Activated naive CD8-positive, alpha-beta T cell treated with anti-CD3 and anti-CD28 coated beads, Interleukin-2, amount 50 U/mL, for 24 hours (primary cell): ENCODE results near the gene SLIT3.
"Not testable (repeated sequence)": the region's sequence is repeated elsewhere in the genome, so short reads cannot be mapped to it uniquely, and the experiment has no call there.

Experiments
- ATAC-seq: fragments of 150-1000 bp; cut with Tn5 transposase; one replicate; pipeline ENCODE4 v1.10.0; 2021
- DNase-seq: peaks from one replicate; pipeline ENCODE4 v3.0.0; 2021
- H3K27ac Mint-ChIP-seq: one replicate; pipeline ENCODE4 v1.8.0; 2021; ENCODE audit warnings: mild to moderate bottlenecking, mixed read lengths
- H3K27me3 Mint-ChIP-seq: one replicate; pipeline ENCODE4 v1.8.0; 2021; ENCODE audit warnings: mixed read lengths
- H3K36me3 Mint-ChIP-seq: one replicate; pipeline ENCODE4 v1.8.0; 2021; ENCODE audit warnings: low read depth, mixed read lengths
- H3K4me1 Mint-ChIP-seq: one replicate; pipeline ENCODE4 v1.8.0; 2021; ENCODE audit warnings: mixed read lengths
- H3K4me3 Mint-ChIP-seq: one replicate; pipeline ENCODE4 v1.8.0; 2021; ENCODE audit warnings: mild to moderate bottlenecking, moderate library complexity, mixed read lengths
- H3K9me3 Mint-ChIP-seq: one replicate; pipeline ENCODE4 v1.8.0; 2021; ENCODE audit warnings: mixed read lengths

The SLIT3 gene

GRCh38 chr5:169152453-169152852, 148.5 kb downstream of the SLIT3 start:
- ATAC-seq (no peak), DNase-seq (no peak)
- Mint-ChIP-seq H3K9me3 (peaks cover 3% of the 10 kb centered on the region), H3K36me3 (no peaks in the 10 kb centered on the region), H3K4me1 (no peaks in the 10 kb centered on the region), H3K27ac (no peak overlapping the region), H3K4me3 (no peak overlapping the region), H3K27me3 (no peaks in the 10 kb centered on the region)

- Mint-ChIP-seq H3K27ac (no peak overlapping the region), H3K4me1 (no peaks in the 10 kb centered on the region), H3K36me3 (no peaks in the 10 kb centered on the region), H3K27me3 (no peaks in the 10 kb centered on the region), H3K9me3 (no peaks in the 10 kb centered on the region), H3K4me3 (no peak overlapping the region)
- no peak for DNase-seq
- no peak for ATAC-seq
Observed at GRCh38 chr5:169151051-169151805, 149.7 kb downstream of the SLIT3 start.

DNA sequence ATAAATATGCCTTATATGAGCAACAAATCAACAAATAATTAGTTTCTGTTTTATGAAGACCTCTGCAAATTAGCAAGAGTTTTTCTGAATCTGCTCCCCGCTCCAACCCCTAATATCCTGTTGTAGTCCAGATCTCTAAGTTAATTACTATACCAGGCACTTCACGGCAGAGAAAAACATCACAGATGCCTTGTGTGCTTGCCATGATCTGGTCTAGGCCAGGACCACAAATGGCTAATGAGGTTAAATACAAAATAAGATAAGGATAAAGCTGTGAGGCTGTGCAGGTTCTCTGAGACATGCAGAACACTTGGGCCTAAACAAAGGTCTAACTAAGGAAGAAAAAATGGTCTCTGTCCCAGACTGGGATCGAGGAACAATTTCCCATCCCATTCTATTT, 150.8 kb downstream of the SLIT3 start:
- ATAC-seq = no peak
- H3K27ac Mint-ChIP-seq = no peak overlapping the region
- no peaks in the 10 kb centered on the region for H3K27me3 Mint-ChIP-seq

GRCh38 chr5:169149317-169149716, 151.6 kb downstream of the SLIT3 start:
- no peaks in the 10 kb centered on the region for H3K4me1 Mint-ChIP-seq
- DNase-seq = no peak
- ATAC-seq = no peak
- no peaks in the 10 kb centered on the region for H3K36me3 Mint-ChIP-seq
- no peaks in the 10 kb centered on the region for H3K9me3 Mint-ChIP-seq
- no peak overlapping the region for H3K4me3 Mint-ChIP-seq
- no peak overlapping the region for H3K27ac Mint-ChIP-seq
- H3K27me3 Mint-ChIP-seq = no peaks in the 10 kb centered on the region

More for the DNA sequence above, 150.8 kb downstream of the SLIT3 start:
- Mint-ChIP-seq H3K9me3 (no peaks in the 10 kb centered on the region), H3K36me3 (no peaks in the 10 kb centered on the region), H3K4me1 (no peaks in the 10 kb centered on the region), H3K4me3 (no peak overlapping the region)
- no peak for DNase-seq

- Mint-ChIP-seq H3K27ac (no peak overlapping the region), H3K27me3 (no peaks in the 10 kb centered on the region), H3K9me3 (no peaks in the 10 kb centered on the region), H3K36me3 (no peaks in the 10 kb centered on the region), H3K4me1 (no peaks in the 10 kb centered on the region), H3K4me3 (no peak overlapping the region)
- no peak for DNase-seq
- no peak for ATAC-seq
Observed at GRCh38 chr5:169148138-169148740, 152.7 kb downstream of the SLIT3 start.

GRCh38 chr5:169147534-169147933, 153.4 kb downstream of the SLIT3 start:
- Mint-ChIP-seq H3K4me1 (no peaks in the 10 kb centered on the region), H3K4me3 (no peak overlapping the region), H3K9me3 (no peaks in the 10 kb centered on the region), H3K27ac (no peak overlapping the region), H3K36me3 (no peaks in the 10 kb centered on the region), H3K27me3 (no peaks in the 10 kb centered on the region)
- ATAC-seq (no peak), DNase-seq (no peak)

- no peak overlapping the region for H3K4me3 Mint-ChIP-seq
- no peaks in the 10 kb centered on the region for H3K27me3 Mint-ChIP-seq
- ATAC-seq = no peak
- H3K9me3 Mint-ChIP-seq = no peaks in the 10 kb centered on the region
- no peaks in the 10 kb centered on the region for H3K36me3 Mint-ChIP-seq
- DNase-seq = no peak
- no peak overlapping the region for H3K27ac Mint-ChIP-seq
- no peaks in the 10 kb centered on the region for H3K4me1 Mint-ChIP-seq
Observed at GRCh38 chr5:169146158-169146557, 154.8 kb downstream of the SLIT3 start.

DNA sequence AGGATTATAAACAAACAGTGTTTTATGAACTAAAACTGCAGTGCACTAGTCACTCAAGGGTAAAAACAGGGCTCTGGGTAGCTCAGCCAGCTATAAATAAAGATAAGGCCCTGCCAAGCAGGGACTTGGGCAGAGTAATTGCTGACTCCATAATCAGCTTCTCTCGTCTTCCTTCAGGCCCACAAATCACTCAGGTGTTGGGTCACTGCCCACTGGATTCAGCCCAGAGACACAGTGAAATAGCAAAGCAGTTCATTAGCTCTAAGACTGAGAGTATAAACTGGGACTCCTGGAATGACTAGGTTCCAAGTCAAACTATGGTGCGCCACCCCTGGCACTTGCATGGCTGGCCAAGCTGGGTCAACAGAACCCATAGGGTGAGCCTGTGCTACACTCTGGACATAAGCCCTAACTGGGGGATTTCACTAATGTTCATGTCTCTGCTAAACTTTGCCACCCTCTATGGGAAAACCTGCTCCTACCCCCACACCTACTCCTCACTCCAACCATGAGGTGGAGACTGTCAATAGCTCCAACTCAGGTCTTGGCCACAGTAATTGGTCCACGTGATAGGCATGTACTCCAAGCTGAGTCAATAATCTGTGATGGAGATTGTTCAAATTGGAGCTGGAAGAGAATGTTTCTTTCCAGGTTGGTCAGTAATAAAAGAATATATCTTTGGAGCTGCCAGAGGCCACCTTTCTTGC, 158.5 kb downstream of the SLIT3 start:
- ATAC-seq (no peak), DNase-seq (no peak)
- no peak overlapping the region for H3K4me3 Mint-ChIP-seq
- H3K4me1 Mint-ChIP-seq = no peaks in the 10 kb centered on the region
- no peaks in the 10 kb centered on the region for H3K27me3 Mint-ChIP-seq
- H3K9me3 Mint-ChIP-seq = no peaks in the 10 kb centered on the region
- no peak overlapping the region for H3K27ac Mint-ChIP-seq
- H3K36me3 Mint-ChIP-seq = no peaks in the 10 kb centered on the region

DNA sequence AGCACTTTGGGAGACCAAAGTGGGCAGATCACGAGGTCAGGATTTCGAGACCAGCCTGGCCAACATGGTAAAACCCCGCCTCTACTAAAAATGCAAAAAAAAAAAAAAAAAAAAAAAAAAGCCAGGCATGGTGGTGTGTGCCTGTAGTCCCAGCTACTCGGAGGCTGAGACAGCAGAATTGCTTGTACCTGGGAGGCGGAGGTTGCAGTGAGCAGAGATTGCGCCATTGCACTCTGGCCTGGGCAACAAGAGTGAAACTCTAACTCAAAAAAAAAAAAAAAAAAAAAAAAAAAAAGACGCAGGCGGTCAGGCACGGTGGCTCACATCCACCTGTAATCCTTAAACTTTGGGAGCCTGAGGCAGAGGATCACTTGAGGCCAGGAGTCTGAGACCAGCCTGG, 160.7 kb downstream of the SLIT3 start:
- not testable (repeated sequence) for H3K27ac Mint-ChIP-seq, ATAC-seq, H3K36me3 Mint-ChIP-seq

GRCh38 chr5:169139480-169140050, 161.4 kb downstream of the SLIT3 start:
- DNase-seq (no peak), ATAC-seq (no peak)
- no peaks in the 10 kb centered on the region for H3K4me1 Mint-ChIP-seq
- H3K27ac Mint-ChIP-seq = no peak overlapping the region
- no peak overlapping the region for H3K4me3 Mint-ChIP-seq
- H3K27me3 Mint-ChIP-seq = no peaks in the 10 kb centered on the region
- no peaks in the 10 kb centered on the region for H3K9me3 Mint-ChIP-seq
- H3K36me3 Mint-ChIP-seq = no peaks in the 10 kb centered on the region

More for the DNA sequence above, 160.7 kb downstream of the SLIT3 start:
- not testable (repeated sequence) for H3K4me1 Mint-ChIP-seq, H3K27me3 Mint-ChIP-seq, DNase-seq, H3K9me3 Mint-ChIP-seq, H3K4me3 Mint-ChIP-seq

DNA sequence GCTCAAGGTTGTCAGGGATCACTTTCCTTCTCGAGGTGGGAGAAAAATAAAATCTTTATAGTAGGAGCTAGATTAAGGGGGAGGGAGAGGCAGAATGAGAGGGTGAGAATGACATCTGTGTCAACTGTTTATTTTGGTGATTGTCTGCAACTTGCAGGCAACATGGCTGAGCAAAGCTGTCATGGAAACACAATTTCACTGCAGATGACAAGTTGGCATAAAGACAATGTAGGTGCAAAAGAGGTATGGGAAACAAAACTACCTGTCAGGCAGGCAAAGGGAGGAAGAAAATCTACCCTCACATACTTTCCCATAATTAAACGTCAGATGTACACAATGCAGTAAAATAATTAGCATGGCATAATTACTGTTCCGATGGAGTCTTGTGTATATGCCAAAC, 167.4 kb downstream of the SLIT3 start:
- Mint-ChIP-seq H3K9me3 (no peaks in the 10 kb centered on the region), H3K27me3 (peaks cover 1% of the 10 kb centered on the region), H3K27ac (no peak overlapping the region), H3K36me3 (no peaks in the 10 kb centered on the region), H3K4me3 (no peak overlapping the region), H3K4me1 (no peaks in the 10 kb centered on the region)
- DNase-seq = no peak
- ATAC-seq = no peak

DNA sequence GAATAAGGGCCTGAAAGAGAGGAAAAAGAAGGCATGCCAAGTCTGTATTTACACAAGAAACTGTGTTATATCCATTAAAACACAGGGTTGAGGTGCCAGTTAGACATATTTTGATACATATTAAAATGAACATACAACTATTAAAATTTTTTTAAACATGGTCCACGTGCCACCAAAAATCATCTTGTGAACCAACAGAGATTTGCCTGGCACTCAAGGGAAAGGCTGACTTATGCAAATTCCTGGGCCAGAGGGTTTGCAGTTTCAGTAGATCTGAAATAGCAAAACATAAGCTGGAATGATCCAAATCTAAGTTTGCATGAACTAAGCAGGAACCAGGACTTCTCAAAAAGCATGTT, 168.7 kb downstream of the SLIT3 start:
- H3K27me3 Mint-ChIP-seq = peaks cover 1% of the 10 kb centered on the region
- no peaks in the 10 kb centered on the region for H3K4me1 Mint-ChIP-seq
- ATAC-seq (no peak), DNase-seq (no peak)
- no peak overlapping the region for H3K4me3 Mint-ChIP-seq
- H3K36me3 Mint-ChIP-seq = no peaks in the 10 kb centered on the region
- H3K9me3 Mint-ChIP-seq = no peaks in the 10 kb centered on the region
- no peak overlapping the region for H3K27ac Mint-ChIP-seq

DNA sequence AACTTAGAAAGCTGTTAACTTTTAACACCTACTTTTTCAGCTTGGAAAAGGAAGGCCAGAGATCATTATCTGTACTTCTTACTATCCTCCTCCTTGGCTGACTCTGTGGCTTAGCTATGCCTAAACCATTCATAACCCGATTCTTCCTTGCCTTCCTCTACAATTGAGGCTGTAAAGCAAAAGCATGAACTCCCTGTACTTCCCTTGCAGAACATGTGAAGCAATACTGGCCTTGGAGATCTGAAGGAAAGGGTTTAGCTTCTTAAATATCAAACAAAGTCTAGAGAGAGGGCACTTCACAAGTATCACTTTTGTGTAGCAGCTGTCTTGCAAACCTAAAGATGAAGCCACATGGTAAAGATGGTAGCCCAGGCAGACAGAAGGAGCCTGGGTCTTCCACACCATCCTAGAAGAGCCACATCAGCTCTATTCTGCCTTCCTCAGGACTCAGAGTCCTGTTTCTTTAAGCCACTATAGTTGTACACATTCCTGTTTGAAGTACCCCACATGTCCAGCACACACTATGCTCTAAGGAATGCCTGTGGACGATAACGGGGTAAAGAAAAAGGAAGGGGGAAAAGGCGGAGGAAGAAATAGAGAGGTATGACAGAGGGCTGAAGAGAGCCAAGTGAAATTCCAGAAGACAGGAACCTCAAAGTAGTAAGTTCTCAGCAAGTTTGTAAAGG, 169.2 kb downstream of the SLIT3 start:
- no peaks in the 10 kb centered on the region for H3K9me3 Mint-ChIP-seq
- no peak overlapping the region for H3K4me3 Mint-ChIP-seq
- H3K27ac Mint-ChIP-seq = no peak overlapping the region
- no peaks in the 10 kb centered on the region for H3K36me3 Mint-ChIP-seq
- ATAC-seq = no peak
- H3K27me3 Mint-ChIP-seq = peaks cover 1% of the 10 kb centered on the region
- no peak for DNase-seq
- H3K4me1 Mint-ChIP-seq = no peaks in the 10 kb centered on the region

DNA sequence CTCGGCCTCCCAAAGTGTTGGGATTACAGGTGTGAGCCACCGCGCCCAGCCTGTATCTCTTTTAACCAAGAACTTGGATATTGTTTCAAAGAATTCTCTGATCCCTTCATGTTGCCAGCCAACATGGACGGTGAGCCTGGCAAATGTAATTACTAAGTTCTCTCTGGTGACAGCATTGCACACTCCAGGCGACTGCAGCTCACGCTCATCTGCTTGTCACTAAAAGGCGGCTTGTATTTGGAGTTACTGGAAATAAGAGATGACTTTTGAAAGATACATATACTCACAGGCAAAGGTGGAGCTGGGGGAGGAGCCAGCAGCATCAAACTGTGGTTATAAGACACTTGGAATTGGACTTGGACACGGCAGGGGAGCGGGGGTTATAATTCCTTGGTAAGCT, 172.3 kb downstream of the SLIT3 start:
- H3K4me3 Mint-ChIP-seq = no peak overlapping the region
- DNase-seq (no peak), ATAC-seq (no peak)
- H3K9me3 Mint-ChIP-seq = no peaks in the 10 kb centered on the region
- H3K27me3 Mint-ChIP-seq = peaks cover 1% of the 10 kb centered on the region
- no peak overlapping the region for H3K27ac Mint-ChIP-seq
- no peaks in the 10 kb centered on the region for H3K4me1 Mint-ChIP-seq
- H3K36me3 Mint-ChIP-seq = no peaks in the 10 kb centered on the region
